ENCODE measurements around the gene RANBP9.

Gene RANBP9

DNA sequence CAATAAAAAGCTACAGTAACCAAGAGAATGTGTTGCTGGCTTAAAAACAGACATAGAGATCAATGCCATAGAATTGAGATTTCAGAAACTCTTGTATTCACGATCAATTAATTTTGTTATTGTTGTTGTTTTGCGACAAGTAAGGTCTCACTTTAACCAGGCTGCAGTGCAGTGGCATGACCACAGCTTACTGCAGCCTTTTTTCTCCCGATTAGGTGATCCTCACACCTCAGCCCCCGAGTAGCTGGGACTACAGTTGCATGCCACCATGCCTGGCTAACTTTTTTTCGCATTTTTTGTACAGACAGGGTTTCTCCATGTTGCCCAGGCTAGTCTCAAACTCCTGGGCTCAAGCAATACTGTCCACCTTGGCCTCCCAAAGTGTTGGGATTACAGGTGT is 42.2 kb downstream of the RANBP9 start:
- no peak for ATAC-seq
- TF ChIP-seq ZFP30 (CRISPR knock-in tag; IDR thresholded peaks at IDR 0.05) (no peak), ISL1 (CRISPR knock-in tag; IDR thresholded peaks at IDR 0.05) (no peak), ZNF70 (CRISPR knock-in tag; IDR thresholded peaks at IDR 0.05) (no peak), BACH2 (CRISPR knock-in tag; IDR thresholded peaks at IDR 0.05; ENCODE audit: borderline replicate concordance) (no peak), CSDC2 (CRISPR knock-in tag; IDR thresholded peaks at IDR 0.05) (no peak), TOX (CRISPR knock-in tag; IDR thresholded peaks at IDR 0.05; ENCODE audit: borderline replicate concordance) (no peak), TCF4 (CRISPR knock-in tag; IDR thresholded peaks at IDR 0.05; ENCODE audit: borderline replicate concordance) (no peak), RARB (CRISPR knock-in tag; IDR thresholded peaks at IDR 0.05) (no peak), PPARA (CRISPR knock-in tag; IDR thresholded peaks at IDR 0.05; ENCODE audit: borderline replicate concordance) (no peak), OSR1 (CRISPR knock-in tag; IDR thresholded peaks at IDR 0.05) (no peak), ZNF565 (CRISPR knock-in tag; conservative IDR thresholded peaks at IDR 0.05; ENCODE audit: low read depth) (no peak), ZNF8 (CRISPR knock-in tag; IDR thresholded peaks at IDR 0.05) (no peak), GLIS3 (CRISPR knock-in tag; IDR thresholded peaks at IDR 0.05) (no peak)
- TF ChIP-seq, protein P1, sequence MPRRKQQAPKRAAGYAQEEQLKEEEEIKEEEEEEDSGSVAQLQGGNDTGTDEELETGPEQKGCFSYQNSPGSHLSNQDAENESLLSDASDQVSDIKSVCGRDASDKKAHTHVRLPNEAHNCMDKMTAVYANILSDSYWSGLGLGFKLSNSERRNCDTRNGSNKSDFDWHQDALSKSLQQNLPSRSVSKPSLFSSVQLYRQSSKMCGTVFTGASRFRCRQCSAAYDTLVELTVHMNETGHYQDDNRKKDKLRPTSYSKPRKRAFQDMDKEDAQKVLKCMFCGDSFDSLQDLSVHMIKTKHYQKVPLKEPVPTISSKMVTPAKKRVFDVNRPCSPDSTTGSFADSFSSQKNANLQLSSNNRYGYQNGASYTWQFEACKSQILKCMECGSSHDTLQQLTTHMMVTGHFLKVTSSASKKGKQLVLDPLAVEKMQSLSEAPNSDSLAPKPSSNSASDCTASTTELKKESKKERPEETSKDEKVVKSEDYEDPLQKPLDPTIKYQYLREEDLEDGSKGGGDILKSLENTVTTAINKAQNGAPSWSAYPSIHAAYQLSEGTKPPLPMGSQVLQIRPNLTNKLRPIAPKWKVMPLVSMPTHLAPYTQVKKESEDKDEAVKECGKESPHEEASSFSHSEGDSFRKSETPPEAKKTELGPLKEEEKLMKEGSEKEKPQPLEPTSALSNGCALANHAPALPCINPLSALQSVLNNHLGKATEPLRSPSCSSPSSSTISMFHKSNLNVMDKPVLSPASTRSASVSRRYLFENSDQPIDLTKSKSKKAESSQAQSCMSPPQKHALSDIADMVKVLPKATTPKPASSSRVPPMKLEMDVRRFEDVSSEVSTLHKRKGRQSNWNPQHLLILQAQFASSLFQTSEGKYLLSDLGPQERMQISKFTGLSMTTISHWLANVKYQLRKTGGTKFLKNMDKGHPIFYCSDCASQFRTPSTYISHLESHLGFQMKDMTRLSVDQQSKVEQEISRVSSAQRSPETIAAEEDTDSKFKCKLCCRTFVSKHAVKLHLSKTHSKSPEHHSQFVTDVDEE (CRISPR knock-in tag; IDR thresholded peaks at IDR 0.05) = no peak
- TF ChIP-seq, protein P2, sequence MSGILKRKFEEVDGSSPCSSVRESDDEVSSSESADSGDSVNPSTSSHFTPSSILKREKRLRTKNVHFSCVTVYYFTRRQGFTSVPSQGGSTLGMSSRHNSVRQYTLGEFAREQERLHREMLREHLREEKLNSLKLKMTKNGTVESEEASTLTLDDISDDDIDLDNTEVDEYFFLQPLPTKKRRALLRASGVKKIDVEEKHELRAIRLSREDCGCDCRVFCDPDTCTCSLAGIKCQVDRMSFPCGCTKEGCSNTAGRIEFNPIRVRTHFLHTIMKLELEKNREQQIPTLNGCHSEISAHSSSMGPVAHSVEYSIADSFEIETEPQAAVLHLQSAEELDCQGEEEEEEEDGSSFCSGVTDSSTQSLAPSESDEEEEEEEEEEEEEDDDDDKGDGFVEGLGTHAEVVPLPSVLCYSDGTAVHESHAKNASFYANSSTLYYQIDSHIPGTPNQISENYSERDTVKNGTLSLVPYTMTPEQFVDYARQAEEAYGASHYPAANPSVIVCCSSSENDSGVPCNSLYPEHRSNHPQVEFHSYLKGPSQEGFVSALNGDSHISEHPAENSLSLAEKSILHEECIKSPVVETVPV (CRISPR knock-in tag; IDR thresholded peaks at IDR 0.05) = no peak
- TF ChIP-seq, protein P3, sequence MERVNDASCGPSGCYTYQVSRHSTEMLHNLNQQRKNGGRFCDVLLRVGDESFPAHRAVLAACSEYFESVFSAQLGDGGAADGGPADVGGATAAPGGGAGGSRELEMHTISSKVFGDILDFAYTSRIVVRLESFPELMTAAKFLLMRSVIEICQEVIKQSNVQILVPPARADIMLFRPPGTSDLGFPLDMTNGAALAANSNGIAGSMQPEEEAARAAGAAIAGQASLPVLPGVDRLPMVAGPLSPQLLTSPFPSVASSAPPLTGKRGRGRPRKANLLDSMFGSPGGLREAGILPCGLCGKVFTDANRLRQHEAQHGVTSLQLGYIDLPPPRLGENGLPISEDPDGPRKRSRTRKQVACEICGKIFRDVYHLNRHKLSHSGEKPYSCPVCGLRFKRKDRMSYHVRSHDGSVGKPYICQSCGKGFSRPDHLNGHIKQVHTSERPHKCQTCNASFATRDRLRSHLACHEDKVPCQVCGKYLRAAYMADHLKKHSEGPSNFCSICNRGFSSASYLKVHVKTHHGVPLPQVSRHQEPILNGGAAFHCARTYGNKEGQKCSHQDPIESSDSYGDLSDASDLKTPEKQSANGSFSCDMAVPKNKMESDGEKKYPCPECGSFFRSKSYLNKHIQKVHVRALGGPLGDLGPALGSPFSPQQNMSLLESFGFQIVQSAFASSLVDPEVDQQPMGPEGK (CRISPR knock-in tag; IDR thresholded peaks at IDR 0.05; ENCODE audit: borderline replicate concordance) = no peak
- TF ChIP-seq, protein P4, sequence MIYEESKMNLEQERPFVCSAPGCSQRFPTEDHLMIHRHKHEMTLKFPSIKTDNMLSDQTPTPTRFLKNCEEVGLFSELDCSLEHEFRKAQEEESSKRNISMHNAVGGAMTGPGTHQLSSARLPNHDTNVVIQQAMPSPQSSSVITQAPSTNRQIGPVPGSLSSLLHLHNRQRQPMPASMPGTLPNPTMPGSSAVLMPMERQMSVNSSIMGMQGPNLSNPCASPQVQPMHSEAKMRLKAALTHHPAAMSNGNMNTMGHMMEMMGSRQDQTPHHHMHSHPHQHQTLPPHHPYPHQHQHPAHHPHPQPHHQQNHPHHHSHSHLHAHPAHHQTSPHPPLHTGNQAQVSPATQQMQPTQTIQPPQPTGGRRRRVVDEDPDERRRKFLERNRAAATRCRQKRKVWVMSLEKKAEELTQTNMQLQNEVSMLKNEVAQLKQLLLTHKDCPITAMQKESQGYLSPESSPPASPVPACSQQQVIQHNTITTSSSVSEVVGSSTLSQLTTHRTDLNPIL (CRISPR knock-in tag; IDR thresholded peaks at IDR 0.05; ENCODE audit: low read depth) = no peak
- TF ChIP-seq, protein P5, sequence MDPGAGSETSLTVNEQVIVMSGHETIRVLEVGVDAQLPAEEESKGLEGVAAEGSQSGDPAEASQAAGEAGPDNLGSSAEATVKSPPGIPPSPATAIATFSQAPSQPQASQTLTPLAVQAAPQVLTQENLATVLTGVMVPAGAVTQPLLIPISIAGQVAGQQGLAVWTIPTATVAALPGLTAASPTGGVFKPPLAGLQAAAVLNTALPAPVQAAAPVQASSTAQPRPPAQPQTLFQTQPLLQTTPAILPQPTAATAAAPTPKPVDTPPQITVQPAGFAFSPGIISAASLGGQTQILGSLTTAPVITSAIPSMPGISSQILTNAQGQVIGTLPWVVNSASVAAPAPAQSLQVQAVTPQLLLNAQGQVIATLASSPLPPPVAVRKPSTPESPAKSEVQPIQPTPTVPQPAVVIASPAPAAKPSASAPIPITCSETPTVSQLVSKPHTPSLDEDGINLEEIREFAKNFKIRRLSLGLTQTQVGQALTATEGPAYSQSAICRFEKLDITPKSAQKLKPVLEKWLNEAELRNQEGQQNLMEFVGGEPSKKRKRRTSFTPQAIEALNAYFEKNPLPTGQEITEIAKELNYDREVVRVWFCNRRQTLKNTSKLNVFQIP (CRISPR knock-in tag; IDR thresholded peaks at IDR 0.05; ENCODE audit: borderline replicate concordance, low read depth) = no peak

DNA sequence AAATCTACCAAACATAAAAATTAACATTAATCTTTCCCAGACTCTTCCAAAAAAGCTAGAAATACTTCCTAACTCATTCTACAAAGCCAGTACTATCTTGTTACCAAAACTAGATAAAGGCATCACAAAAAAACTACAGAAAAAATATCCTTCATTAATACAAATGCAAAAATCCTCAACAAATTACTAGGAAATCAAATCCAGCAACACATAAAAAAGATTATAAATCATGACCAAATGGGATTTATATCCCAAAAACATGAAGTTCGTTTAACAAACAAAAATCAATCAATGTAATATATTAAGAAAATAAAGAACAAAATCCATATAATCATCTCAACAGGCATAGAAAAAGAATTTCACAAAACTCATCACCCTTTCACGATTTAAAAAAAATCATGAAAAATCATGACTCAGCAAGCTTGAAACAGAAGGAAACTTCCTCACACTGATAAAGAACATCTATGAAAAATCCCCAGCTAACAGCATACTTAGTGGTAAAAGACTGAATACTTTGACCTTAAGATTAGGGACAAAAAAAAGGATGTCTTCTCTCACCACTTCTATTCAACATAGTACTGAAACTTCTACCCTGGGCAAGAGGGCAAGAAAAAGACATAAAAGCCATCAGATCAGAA is 43.2 kb downstream of the RANBP9 start:
- TF ChIP-seq ZFP30 (CRISPR knock-in tag; IDR thresholded peaks at IDR 0.05) (no peak), GLIS3 (CRISPR knock-in tag; IDR thresholded peaks at IDR 0.05) (no peak), PPARA (CRISPR knock-in tag; IDR thresholded peaks at IDR 0.05; ENCODE audit: borderline replicate concordance) (no peak), ARNTL (CRISPR knock-in tag; IDR thresholded peaks at IDR 0.05; ENCODE audit: borderline replicate concordance, low read depth) (no peak), SNAI2 (CRISPR knock-in tag; IDR thresholded peaks at IDR 0.05) (no peak)
- TF ChIP-seq, protein P1 (CRISPR knock-in tag; IDR thresholded peaks at IDR 0.05) = no peak
- no peak for ATAC-seq

All from SK-N-SH treated with all-trans-retinoic acid at 6 μM for 48 hours (cell line).